Measurements from ENCODE around the gene SPPL3. TPM values are rescaled to one million over a fixed set of nuclear protein-coding genes. Genes with fewer than 3 reads are reported as not detected.

Gene SPPL3
- total and polyA plus RNA-seq, 4 donors, result 14.2 to 52.3 (median 29.6) TPM

DNA sequence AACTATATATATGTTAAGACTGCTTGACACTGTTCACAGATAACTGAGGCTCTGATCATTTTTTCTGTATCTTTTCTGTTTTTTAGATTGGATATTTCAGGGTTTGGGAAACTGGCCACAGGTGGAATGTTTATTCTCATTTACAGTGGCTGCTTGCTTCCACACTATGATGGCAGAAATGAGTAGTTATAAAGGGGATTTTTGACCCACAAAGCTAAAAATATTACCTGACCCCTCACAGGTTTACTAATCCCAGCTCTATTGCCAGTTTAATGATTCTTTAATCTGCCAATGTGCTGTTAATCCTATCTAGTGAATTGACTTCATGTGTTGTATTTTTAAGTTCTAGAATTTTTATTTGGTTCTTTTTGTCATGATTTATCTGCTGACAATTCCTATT is 148.9 kb downstream of the SPPL3 start:
- Histone ChIP-seq H3K4me1 (ENCODE audit: control insufficient read depth in 5 of 5, insufficient read depth in 5 of 5, low read length in 5 of 5) (no peaks in the 10 kb centered on the region), H3K9ac (ENCODE audit: insufficient read depth in 1 of 2, low read length in 2 of 2) (no peak overlapping the region), H3K27ac (ENCODE audit: low read depth in 1 of 2, low read length in 1 of 2) (no peak overlapping the region), H3K9me3 (ENCODE audit: control insufficient read depth in 4 of 4, insufficient read depth in 3 of 4, low read length in 3 of 4) (no peaks in the 10 kb centered on the region), H3K36me3 (ENCODE audit: control insufficient read depth in 4 of 4, insufficient read depth in 4 of 4, low read length in 4 of 4) (no peaks in the 10 kb centered on the region), H3K27me3 (ENCODE audit: control insufficient read depth in 3 of 3, insufficient read depth in 3 of 3, low read length in 2 of 3) (no peaks in the 10 kb centered on the region), H3K4me3 (no peak overlapping the region)
- DNase-seq (no peak), ATAC-seq (ENCODE audit: insufficient read depth, low FRiP score) (no peak)
- TF ChIP-seq, protein P1, sequence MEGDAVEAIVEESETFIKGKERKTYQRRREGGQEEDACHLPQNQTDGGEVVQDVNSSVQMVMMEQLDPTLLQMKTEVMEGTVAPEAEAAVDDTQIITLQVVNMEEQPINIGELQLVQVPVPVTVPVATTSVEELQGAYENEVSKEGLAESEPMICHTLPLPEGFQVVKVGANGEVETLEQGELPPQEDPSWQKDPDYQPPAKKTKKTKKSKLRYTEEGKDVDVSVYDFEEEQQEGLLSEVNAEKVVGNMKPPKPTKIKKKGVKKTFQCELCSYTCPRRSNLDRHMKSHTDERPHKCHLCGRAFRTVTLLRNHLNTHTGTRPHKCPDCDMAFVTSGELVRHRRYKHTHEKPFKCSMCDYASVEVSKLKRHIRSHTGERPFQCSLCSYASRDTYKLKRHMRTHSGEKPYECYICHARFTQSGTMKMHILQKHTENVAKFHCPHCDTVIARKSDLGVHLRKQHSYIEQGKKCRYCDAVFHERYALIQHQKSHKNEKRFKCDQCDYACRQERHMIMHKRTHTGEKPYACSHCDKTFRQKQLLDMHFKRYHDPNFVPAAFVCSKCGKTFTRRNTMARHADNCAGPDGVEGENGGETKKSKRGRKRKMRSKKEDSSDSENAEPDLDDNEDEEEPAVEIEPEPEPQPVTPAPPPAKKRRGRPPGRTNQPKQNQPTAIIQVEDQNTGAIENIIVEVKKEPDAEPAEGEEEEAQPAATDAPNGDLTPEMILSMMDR (IDR thresholded peaks at IDR 0.05; ENCODE audit: control extremely low read depth, extremely low read depth), result no peak

DNA sequence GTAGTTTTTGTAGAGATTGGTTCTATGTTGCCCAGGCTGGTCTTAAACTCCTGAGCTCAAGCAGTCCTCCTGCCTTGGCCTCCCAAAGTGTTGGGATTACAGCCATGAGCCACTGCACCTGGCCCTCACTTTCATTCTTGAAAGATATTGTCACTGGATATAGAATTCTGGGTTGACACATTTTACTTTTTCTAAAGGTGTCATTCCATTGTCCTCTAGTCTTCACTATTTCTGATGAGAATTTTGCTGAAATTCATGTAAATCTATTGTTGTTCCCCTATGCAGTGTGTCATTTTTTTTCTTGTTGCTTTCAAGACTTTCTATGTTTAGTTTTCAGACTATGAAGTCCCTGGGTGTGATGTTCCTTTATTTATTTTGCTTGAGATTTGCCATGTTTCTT is 149.4 kb downstream of the SPPL3 start:
- H3K36me3 ChIP-seq (ENCODE audit: control insufficient read depth in 4 of 4, insufficient read depth in 4 of 4, low read length in 4 of 4), result no peaks in the 10 kb centered on the region
- no peaks in the 10 kb centered on the region for H3K27me3 ChIP-seq (ENCODE audit: control insufficient read depth in 3 of 3, insufficient read depth in 3 of 3, low read length in 2 of 3)
- H3K9ac ChIP-seq (ENCODE audit: insufficient read depth in 1 of 2, low read length in 2 of 2), result no peak overlapping the region
- H3K27ac ChIP-seq (ENCODE audit: low read depth in 1 of 2, low read length in 1 of 2), result no peak overlapping the region
- TF ChIP-seq, protein P1 (IDR thresholded peaks at IDR 0.05; ENCODE audit: control extremely low read depth, extremely low read depth), result no peak
- H3K4me1 ChIP-seq (ENCODE audit: control insufficient read depth in 5 of 5, insufficient read depth in 5 of 5, low read length in 5 of 5), result no peaks in the 10 kb centered on the region
- H3K4me3 ChIP-seq, result no peak overlapping the region
- H3K9me3 ChIP-seq (ENCODE audit: control insufficient read depth in 4 of 4, insufficient read depth in 3 of 4, low read length in 3 of 4), result no peaks in the 10 kb centered on the region
- DNase-seq (no peak), ATAC-seq (ENCODE audit: insufficient read depth, low FRiP score) (no peak)

DNA sequence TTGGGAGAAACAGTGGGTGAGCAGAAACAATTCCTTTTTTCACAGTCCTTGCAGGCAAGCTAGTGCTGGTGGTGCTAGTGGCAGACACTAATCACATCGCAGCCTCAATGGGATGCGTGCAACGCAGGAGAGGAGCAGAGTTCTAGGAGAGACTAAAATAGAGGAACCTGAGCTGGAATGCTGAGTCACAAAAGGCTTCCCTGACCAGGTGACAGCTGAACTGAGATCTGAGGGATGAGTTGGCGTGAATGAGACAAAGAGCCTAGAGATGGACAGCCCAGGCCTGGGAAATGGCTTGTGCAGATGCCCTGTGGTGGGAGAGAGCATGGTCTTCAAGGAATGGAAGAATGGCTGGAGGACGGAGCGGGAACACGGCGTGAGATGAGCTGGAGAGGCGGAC is 152.8 kb downstream of the SPPL3 start:
- TF ChIP-seq, protein P1 (IDR thresholded peaks at IDR 0.05; ENCODE audit: control extremely low read depth, extremely low read depth), result no peak
- no peak for ATAC-seq (ENCODE audit: insufficient read depth, low FRiP score)
- Histone ChIP-seq H3K36me3 (ENCODE audit: control insufficient read depth in 4 of 4, insufficient read depth in 4 of 4, low read length in 4 of 4) (no peaks in the 10 kb centered on the region), H3K9me3 (ENCODE audit: control insufficient read depth in 4 of 4, insufficient read depth in 3 of 4, low read length in 3 of 4) (no peaks in the 10 kb centered on the region), H3K4me1 (ENCODE audit: control insufficient read depth in 5 of 5, insufficient read depth in 5 of 5, low read length in 5 of 5) (no peaks in the 10 kb centered on the region), H3K4me3 (no peak overlapping the region), H3K9ac (ENCODE audit: insufficient read depth in 1 of 2, low read length in 2 of 2) (no peak overlapping the region), H3K27ac (ENCODE audit: low read depth in 1 of 2, low read length in 1 of 2) (no peak overlapping the region), H3K27me3 (ENCODE audit: control insufficient read depth in 3 of 3, insufficient read depth in 3 of 3, low read length in 2 of 3) (no peaks in the 10 kb centered on the region)
- WGBS, 2 donors, result 96 to 98% methylated on average over 9 of the region's 9 CpGs
- no peak for DNase-seq

DNA sequence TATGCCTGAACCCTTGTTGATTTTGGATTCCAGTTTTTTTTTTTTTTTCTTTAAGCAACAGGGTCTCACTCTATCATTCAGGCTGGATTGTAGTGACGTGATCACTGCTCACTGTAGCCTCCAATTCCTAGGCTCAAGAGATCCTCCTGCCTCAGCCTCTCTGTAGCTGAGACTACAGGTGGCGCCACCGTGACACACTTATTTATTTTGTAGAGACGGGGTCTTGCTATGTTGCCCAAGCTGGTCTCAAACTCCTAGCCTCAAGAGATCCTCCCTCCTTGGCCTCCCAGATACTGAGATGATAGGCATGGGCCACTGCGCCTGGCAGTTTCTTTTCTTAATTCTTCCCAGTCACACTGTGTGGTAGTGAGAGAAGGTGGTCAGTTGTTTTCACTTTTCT is 153.4 kb downstream of the SPPL3 start:
- DNase-seq, result no peak
- no peak overlapping the region for H3K9ac ChIP-seq (ENCODE audit: insufficient read depth in 1 of 2, low read length in 2 of 2)
- no peaks in the 10 kb centered on the region for H3K9me3 ChIP-seq (ENCODE audit: control insufficient read depth in 4 of 4, insufficient read depth in 3 of 4, low read length in 3 of 4)
- no peaks in the 10 kb centered on the region for H3K36me3 ChIP-seq (ENCODE audit: control insufficient read depth in 4 of 4, insufficient read depth in 4 of 4, low read length in 4 of 4)
- TF ChIP-seq, protein P1 (IDR thresholded peaks at IDR 0.05; ENCODE audit: control extremely low read depth, extremely low read depth), result no peak
- ATAC-seq (ENCODE audit: insufficient read depth, low FRiP score), result no peak
- no peaks in the 10 kb centered on the region for H3K27me3 ChIP-seq (ENCODE audit: control insufficient read depth in 3 of 3, insufficient read depth in 3 of 3, low read length in 2 of 3)
- 95 to 96% methylated on average over 5 of the region's 5 CpGs for WGBS, 2 donors
- no peak overlapping the region for H3K4me3 ChIP-seq
- H3K4me1 ChIP-seq (ENCODE audit: control insufficient read depth in 5 of 5, insufficient read depth in 5 of 5, low read length in 5 of 5), result no peaks in the 10 kb centered on the region
- no peak overlapping the region for H3K27ac ChIP-seq (ENCODE audit: low read depth in 1 of 2, low read length in 1 of 2)
